SW480 (cell line): ENCODE results near the gene AP2A1.

Source experiments
- DNase-seq: peaks from one replicate; pipeline ENCODE4 v3.0.0-alpha.2; 2016; ENCODE audit warnings: low spot score

Gene AP2A1

DNA sequence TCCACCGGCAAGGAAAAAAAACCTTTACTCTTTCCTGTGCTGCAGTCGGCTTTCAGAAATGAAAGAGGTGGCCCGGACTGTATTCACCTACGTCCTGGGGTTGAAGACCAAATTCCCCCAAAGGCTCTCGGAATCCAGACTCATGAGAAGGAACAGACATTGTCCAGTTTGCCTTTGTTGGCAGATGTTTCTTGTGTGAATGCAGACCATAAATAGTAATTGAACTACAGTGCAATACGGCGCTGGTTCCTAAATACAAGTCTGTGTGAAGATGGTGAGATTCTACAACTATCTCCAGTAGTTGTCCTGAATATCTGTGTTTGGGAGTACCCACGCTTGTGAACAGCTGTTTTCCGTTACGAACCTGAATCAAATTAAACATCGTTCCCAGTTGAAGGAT, 72.9 kb downstream of the AP2A1 start:
- no peak for DNase-seq

DNA sequence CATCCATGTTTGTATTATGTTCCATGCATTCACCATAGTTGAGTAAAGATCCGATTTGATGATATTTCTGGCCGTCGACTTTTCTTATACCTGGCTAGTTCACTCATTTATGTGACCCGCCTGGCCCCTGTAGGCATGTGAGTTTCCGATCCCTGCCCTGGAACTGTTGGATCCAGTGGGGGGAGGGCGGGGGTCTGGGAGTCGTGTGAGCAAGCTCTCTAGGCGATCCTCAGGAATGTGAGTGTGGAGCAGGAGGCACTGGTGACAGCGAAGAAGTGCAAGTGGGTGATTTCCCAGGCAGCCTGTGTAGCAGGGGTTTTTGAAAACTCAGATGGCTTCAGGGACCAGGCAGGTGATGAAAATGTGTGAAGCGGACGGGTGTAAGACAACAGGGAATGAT, 73.5 kb downstream of the AP2A1 start:
- no peak for DNase-seq

DNA sequence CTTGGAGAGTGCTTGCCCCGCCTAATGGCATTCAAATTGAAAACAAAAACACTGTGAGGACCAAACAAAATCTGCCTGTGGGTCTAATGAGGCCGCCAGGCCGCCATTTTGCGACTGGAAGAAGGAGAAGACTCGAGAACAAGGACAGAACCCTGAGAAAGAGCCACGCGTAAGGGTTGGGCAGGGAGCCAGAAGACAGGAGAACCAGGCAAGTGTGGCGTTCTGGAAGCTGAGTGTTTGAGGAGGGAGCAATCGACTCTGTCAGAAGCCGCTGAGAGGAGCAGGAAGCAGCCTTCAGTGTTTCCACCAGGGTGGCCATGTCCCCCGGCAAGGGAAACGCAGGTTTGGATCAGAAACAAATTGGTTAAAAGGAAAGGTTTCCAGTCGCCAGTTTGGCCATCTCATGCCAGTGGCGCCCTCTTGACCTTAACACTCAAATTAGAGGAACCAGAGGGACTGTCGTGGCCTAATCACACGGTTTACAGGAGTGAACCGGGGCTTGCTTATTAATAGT, 74.0 kb downstream of the AP2A1 start:
- DNase-seq, result no peak

DNA sequence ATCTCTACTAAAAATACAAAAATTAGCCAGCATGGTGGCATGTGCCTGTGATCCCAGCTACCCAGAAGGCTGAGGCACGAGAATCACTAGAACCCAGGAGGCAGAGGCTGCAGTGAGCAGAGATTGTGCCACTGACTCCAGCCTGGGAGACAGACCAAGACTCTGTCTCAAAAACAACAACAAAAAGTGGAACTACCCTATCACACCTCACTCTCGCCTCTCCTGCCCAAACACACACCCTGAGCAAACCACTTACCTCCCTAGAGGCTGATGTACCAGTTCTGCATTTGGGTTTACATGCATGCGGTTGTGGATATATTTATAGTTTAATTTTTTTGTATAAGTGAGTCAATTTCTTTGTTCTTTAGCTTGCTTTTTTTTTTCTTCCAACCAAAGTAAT, 76.5 kb downstream of the AP2A1 start:
- DNase-seq, result no peak

DNA sequence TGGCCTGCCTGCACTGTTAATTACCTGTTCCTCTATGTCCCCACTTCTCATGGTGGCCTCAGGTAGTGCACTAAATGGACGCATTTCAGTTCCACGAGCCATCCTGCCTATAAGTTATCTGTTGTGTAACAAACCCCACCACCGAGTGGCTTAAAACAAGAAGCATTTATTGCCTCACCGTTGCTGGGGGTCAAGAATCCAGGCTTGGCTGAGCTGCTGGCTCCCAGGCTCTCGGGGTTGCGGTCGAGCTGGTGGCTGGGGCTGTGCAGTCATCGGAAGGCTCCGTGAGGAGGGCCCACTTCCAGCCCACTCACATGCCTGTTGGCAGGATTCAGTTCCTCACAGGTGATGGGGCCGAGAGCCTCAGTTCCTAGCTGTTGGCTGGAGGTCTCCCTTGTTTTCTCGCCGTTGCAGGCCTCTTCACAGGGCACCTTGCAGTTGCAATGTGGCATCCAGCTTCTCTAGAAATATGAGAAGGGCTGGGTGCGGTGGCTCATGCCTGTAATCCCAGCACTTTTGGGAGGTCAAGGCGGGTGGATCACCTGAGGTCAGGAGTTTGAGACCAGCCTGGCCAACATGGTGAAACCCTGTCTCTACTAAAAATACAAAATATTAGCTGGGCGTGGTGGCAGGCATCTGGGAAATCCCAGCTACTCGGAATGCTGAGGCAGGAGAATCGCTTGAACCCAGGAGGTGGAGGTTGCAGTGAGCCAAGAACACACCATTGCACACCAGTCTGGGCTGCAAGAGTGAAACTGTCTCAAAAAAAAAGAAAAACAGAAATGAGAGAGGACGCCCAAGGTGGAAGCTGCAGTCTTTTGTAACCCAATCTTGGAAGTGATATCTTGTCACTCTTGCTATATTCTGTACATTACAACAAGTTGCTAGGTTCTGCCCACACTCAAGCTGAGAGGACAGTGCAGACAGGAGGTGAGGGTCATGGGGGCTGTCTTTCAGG, 77.6 kb downstream of the AP2A1 start:
- DNase-seq, result no peak

DNA sequence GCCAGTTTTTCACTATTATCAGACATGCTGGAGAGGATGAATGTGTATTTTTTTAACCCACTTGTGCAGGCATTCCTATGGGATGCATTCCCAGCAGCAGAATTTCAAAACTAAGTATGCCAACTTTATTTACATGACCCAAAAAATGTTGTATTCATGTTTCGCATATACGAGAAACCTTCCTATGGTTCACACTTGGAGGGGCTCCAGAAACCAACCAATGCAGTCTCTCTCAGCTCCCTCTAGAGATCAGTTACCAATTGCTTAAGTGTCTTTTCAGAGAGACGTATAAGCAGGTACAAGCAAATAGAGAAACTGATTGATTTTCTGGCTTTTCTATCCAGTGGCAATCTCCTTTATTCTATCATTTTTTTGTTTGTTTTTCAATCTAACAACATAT, 78.6 kb downstream of the AP2A1 start:
- no peak for DNase-seq

DNA sequence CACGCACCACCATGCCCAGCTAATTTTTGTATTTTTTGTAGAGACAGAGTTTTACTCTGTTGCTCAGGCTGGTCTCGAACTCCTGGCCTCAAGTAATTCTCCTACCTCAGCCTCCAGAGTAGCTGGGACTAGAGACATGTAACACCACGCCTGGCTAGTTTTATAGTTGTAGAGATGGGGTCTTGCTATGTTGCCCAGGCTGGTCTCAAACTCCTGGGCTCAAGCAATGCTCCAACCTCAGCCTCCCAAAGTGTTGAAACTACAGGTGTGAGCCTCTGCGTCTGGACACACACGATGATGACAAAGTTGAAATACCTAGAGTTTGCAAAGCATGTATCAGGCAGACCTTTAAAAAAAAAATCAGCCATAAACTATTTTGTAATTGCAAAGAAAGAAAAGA, 79.6 kb downstream of the AP2A1 start:
- no peak for DNase-seq

DNA sequence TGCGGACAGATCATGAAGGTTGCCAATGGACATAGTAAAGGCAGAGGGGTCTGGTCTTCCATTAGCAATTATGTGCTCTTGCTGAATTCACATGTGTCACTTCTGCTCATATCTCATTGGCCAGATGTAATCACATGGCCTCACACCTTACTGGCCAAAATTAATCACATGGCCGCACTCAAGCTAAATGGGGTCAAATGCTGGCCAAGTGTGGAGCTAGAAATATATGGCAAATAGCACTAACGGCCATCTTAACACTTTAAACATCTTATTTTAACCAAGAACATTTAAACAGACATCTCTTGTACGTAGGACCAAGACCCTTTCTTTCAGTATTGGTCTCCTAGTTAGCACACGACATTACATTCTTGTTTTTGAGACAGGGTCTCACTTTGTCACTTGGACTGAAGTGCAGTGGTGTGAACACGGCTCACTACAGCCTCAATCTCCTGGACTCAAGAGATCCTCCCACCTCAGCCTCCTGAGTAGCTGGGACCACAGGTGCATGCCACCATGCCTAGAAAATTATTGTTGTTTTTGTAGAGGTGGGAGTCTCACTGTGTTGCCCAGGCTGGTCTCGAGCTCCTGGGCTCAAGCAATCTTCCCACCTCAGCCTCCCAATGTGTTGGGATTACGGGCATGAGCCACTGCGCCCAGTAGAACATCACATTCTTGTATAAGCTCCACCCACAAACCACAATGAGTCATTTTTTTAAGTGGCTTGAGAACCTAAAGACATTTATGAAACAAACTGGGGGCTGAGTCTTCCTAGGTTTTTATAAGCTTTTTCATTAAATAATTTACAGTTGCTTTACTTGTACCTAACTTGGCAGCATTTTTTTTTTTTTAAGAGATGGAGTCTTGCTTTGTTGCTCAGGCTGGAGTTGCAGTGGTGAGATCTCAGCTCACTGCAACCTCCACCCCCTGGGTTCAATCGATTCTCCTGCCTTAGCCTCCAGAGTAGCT, 81.2 kb downstream of the AP2A1 start:
- DNase-seq, result peak; percentile 90

DNA sequence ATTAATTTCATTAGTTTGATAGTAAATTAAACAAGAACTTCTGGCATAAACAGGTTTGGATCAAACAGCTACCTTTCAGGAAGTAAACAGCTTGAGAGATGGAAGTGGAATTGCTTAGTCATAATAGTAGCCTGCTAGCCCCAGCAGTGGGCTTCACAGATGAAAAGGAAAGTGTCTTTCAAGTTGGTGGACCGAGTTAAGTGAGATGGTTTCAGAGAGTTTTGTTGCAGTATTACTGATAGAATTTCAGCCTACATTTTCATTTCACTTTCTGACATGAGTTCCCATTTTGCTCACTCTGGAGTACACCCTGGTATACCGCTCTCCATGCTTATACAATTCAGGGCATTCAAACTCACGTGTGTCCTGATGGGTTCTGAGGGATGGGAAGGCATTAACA, 82.1 kb downstream of the AP2A1 start:
- no peak for DNase-seq

DNA sequence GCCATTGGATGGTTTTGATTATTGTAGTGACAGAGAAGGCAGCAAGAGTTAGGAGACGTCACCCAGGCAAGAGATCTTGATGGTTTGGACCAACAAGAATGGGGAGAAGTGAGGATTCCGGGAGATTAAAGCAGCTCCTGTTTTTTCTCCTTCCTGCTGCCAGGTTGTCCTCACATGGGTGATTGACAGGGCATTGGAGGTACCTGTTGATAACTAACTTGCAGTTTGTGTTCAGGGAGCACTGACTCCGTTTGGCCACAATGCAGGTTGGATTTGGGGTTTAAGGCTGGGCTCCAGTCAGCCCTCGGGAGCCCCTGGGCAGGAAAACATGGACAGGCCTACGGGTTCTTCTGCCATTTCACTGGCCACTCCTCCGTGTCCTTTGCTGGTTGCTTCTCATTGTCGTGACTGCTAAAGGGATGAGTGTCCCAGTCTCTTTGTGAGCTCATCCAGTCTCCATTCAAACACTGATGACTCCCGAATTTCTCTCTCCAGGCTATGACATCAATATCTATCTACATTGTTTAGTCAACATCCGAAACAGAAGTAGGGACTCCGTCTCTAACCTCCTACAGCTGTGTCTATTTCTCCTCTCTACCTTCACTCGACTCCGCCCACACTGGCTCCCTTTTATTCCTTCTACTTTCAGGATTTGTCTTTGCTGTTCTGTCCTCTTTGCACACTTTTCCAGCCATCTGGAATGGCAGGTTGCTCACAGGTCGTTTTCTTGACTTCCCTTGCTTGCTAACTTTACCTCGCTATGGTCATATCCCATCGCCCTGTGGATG, 82.8 kb downstream of the AP2A1 start:
- no peak for DNase-seq

DNA sequence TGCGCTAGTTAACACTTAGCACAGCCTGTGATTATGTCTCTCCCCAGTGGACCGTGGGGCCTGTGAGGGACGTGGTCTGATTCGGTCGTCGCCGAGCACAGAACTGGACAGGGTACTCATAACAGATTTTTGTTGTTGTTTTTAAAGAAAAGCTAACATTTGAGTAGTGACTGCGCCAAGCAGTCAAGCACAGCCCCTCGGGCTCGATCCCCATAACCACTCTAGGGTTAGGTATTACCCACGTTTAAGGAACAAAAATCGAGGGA, 83.4 kb downstream of the AP2A1 start:
- DNase-seq, result no peak

DNA sequence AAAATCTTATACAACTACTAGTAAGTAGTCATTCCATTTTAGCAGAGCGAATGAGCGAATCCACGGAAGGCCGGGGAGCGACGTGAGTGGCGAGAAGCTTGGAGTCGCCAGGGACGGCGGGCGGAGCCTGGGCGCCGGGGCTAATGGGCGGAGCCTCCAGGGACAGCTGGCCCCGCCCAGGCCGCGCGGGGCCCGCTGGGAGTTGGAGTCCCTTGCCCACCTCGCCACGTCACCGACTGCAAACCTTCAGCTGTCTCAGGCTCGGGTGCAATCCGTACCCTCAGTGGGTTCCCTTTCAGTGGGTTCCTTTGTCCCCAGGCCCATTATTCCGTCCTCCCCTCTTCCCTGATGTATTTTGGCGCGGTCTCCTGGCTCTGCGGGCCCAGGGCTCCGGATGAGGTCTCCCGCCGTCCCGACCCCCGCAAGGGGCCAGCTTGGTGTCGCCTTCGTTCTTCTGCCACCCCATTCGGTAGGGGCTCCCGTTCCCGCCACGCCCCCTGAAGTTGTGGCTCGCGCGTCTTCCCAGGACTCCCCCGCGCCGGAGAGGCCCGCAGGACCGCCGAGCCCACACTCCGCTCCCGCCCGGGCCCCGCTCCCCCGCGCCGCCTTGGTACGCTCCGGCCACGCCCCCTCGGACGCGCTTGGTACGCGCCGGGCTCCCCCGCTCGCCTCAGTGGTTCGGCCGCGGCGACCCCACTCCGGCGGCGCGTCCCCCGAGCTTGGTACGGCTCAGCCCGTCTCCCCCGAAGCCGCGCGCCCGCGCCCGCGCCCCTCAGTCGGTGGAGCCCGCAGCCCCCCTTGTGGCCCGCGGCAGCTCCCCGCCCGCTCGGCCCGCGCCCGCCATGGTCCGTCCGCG, 83.9 kb downstream of the AP2A1 start, which contains the start of gene PTOV1:
TSS of gene PTOV1 (plus strand) at position 673 of the 856 bp plus-strand sequence.
- peak; percentile 95 for DNase-seq

DNA sequence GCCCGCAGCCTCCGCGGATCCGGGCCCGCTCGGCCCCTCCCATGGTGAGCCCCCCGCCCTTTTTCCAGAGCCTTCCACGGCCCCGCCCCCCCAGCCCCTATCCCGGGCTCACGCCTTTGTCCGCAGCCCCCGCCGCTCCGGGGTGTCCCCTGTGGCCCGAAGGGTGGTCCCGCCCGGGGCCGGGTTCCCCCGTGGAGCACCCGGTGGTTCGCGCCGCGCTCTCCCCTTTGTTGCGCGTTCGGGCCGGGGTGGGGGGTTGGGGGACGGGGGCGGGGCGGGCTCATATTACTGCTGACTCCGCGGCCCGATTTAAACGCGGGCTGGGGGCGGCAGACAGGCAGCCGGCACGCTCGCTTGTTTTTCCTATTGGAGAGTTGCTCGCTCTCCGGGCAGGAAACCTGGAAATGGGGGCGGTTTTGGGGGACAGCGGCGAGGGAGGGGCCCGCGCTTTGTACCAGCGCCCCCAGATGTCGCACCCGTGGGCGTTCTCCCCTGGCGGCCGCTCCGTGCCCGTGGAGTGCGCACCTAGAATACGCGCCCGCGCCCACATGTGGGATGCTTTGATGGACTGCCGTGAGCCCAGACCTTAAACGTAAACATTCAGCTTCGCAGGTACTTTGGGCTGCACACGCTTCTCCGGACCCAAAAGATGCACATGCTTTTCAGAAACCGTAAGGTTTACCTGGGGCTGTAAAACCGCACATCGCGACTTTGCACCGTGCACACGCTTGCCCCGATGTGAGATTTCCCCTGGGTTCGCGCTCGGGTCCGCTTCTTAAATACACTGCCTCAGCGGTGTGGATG, 84.9 kb downstream of the AP2A1 start:
- DNase-seq, result peak; percentile 38

DNA sequence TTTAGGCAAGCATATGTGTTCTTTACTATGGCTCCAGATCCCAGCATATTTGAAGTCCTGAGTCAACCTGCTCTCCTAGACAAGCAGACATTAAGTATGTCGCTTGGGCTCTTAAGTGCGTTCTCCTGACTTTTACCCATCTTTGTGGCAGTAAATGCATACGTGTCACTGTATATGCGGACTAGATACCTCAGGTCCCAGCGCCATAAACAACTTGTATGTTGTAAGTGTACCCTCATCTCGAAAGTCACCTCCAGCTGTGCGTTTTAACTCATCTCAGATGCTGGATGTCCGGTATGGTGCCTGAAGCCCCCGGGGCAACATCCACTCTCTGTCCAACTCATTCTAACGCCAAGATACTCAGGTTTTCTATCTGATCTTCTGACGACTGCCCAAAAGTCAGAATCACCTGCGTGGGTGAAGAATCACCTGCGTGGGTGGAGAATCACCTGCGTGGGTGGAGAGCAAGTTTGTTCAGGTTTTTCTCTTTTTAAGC, 85.9 kb downstream of the AP2A1 start:
- DNase-seq, result no peak

DNA sequence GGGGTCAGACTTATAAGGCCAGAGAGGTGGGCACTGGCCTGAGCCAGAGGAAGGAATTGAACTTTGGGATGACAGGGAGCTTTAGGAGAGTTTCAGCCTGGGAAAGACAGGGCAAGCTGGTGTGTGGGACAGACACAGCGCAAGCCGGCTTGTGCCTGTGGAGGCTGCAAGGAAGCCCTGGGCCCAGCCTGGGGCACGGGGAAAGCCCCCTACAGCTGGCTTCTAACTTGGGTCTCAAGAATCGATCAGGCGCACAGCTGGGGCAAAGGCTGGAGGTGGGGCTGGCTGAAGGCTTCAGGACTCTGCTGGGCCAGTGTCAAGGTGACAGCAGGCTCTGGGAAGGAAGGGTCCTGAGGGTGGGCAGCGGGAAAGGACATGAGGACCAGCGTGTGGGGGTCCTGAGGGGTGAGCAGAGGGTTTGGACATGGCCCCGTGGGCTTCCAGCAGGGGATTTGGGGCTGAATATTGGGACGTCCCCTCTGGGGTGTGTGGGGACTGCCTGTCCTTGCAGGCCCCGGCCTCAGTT, 87.1 kb downstream of the AP2A1 start:
- no peak for DNase-seq

DNA sequence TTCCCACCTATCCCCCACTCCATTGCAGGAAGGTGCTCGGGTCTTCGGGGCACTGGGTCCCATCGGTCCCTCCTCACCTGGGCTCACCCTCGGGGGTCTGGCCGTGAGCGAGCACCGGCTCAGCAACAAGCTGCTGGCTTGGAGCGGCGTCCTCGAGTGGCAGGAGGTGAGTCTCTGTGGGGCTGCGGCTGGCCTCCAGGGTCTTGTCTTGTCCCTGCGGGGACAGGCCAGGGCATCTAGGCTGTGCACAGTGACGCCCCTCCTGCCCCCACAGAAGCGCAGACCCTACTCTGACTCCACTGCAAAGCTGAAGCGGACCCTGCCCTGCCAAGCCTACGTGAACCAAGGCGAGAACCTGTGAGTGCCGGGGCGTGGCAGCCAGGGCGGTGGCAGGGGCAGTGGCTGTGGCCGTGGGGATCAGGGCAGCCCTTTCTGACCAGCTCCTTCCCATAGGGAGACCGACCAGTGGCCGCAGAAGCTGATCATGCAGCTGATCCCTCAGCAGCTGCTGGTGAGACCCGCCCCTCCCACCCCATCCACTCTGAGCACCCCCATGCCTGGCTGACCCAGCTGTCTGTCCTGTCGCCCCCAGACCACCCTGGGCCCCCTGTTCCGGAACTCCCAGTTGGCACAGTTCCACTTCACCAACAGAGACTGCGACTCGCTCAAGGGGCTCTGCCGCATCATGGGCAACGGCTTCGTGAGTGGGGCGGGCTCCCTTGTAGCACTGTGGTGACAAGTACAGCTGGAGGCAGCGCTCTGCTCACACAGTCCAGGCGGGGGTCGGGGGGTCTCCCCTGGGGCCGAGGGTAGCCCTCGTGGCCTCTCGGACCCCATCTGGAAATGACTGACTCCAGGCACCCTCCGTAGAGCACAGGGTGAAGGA, 87.8 kb downstream of the AP2A1 start:
- DNase-seq, result no peak

DNA sequence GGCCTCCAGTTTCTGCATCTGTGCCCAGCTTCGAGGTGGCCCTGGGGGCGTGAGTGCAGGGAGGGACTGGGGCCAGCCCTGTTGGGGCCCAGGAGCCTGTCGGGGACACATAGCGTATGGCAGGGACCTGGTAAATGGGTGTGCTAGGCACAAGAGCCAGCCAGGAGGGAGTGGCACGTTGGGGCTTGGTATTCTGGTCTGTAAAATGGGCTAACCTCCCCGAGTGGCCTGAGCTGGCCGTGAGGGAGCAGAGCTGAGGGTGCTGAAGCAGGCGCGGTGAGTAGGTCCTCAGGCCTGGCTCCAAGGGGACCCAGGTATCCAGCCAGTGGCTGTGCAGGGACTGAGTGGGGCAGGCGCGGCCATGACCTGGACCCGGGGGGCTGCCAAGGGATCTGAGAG, 88.5 kb downstream of the AP2A1 start:
- no peak for DNase-seq

DNA sequence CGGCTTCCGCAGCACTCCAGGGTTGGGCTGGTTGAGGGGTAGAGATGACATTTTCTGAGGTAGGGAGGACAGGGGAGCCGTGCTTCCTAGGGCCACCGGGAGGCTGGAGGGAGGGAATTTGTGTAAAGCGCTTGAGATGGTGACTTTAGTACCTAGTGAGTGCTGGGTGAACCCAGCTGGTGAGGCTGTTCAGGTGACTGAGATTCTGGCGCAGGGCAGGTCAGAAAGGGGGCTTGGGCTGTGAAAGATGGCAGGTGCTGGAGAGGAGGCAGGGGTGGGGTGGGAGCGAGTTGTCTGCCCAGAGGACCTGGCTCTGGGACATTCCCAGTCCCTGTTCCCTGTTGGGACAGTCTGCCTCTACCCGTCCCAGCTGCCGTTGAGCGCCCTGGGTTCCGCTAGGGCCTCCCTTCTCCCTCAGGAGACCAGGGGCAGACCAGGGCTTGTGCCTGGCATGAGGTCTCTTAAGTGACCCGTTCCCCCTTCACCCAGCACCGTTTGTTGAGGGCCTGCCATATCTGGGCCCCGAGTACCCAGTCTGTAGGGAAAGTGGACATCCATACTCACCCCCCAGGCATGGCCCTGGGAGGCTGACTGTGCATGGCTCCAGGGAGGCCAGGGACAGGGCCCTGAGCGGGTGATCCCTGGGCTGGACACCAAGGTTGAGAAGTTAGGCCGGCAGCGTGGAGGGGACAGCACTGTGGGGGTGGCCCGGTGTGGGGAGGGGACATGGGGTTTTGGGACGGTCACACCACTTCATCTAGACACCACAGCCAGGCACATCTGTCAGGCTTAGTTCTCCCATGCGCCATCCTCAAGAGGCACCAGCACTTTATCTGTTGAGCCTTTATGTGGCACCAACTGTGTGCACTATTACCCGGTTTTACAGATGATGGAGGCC, 89.1 kb downstream of the AP2A1 start:
- no peak for DNase-seq
